ENCODE measurements around the gene MARCHF9. TPM values are rescaled to one million over a fixed set of nuclear protein-coding genes. Genes with fewer than 3 reads are reported as not detected.

The MARCHF9 gene
- total RNA-seq, 4 donors from 2014 or later: 4.2 to 10.5 (median 5.2) TPM

DNA sequence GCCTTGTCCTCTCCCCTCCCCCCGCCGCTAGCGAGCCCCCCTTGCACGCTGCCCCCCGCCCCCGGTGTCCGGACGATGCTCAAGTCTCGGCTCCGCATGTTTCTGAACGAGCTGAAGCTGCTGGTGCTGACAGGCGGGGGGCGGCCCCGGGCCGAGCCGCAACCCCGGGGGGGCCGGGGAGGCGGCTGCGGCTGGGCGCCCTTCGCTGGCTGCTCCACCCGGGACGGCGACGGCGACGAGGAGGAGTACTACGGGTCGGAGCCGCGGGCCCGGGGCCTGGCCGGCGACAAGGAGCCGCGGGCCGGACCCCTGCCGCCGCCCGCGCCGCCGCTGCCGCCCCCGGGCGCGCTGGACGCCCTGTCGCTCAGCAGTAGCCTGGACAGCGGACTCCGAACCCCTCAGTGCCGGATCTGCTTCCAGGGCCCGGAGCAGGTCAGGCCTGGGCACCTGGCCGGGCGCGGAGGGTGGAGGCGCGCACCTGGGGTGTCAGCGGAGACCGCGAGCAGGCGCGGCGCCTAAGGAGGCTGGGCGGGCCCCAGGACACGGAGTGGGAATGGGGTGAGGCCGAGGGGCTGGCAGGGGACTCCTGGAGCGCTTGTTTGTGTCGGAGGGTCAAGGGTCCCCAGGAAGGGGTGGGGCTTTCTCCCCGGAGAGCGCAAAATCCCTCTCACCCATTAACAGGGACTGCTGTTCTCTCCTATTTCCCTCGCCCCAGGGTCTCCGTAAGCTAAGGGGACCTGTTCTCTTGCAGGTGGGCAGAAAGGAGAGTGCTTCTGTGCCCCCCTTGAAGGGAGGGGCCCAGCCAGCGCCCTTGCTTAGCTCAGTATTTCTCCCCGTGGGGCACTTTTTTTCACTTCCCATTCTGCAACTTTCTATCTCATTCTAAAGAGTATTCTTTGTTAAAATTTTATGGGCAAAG lies 810 bp downstream of the MARCHF9 start:
- no peak for TF ChIP-seq CTCF (IDR thresholded peaks at IDR 0.05; ENCODE audit: low read depth)

- no peak for TF ChIP-seq CTCF (IDR thresholded peaks at IDR 0.05; ENCODE audit: low read depth)
Observed at GRCh38 chr12:57756406-57757341, 1.8 kb downstream of the MARCHF9 start.

GRCh38 chr12:57757771-57758170 lies 2.9 kb downstream of the MARCHF9 start:
- no peak for TF ChIP-seq CTCF (IDR thresholded peaks at IDR 0.05; ENCODE audit: low read depth)

- TF ChIP-seq CTCF (IDR thresholded peaks at IDR 0.05; ENCODE audit: low read depth): no peak
Observed at GRCh38 chr12:57758552-57759359, 3.9 kb downstream of the MARCHF9 start.

- no peak for TF ChIP-seq CTCF (IDR thresholded peaks at IDR 0.05; ENCODE audit: low read depth)
Observed at GRCh38 chr12:57759360-57759980, 4.6 kb downstream of the MARCHF9 start.

GRCh38 chr12:57760347-57760982 lies 5.6 kb downstream of the MARCHF9 start:
- TF ChIP-seq CTCF (IDR thresholded peaks at IDR 0.05; ENCODE audit: low read depth): no peak

Data from subcutaneous adipose tissue (tissue), 4 donors.